SIG-M5 treated with dmso at 0.1 percent for 504 hours (cell line): ENCODE results near the gene WDR89.
"Not testable (repeated sequence)": the region's sequence is repeated elsewhere in the genome, so short reads cannot be mapped to it uniquely, and the experiment has no call there.

Experiments used
- DNase-seq: peaks from one replicate; lab custom pipeline; 2025; ENCODE audit not compliant: unreplicated experiment; lab: John Stamatoyannopoulos, UW

WDR89 gene

GRCh38 chr14:63641473-63642228 lies at the start of gene WDR89:
Gene WDR89, minus strand, starts transcription at chr14:63641871. Its CDS starts 41,929 bp downstream, at chr14:63599942.
- DNase-seq = peak; percentile 99

DNA sequence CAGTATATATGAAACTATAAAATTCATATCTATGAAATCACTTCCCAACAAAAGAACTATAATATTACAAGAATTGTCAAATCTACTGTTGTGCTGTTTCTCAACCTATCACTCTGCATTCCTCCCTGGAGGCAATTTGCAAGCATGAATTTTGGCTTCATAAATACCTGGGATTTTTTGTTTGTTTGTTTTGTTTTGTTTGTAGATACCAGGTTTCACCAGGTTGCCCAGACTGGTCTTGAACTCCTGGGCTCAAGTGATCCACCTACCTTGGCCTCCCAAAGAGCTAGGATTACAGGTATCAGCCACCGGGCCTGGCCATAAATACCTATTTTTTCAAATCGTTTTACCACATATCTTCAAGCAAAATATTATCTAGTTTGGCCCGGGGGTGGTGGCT lies 47.5 kb upstream of the WDR89 start:
- no peak for DNase-seq

- DNase-seq = no peak
Observed at GRCh38 chr14:63686926-63687325, 45.3 kb upstream of the WDR89 start.

- DNase-seq = no peak
Observed at GRCh38 chr14:63685401-63685800, 43.7 kb upstream of the WDR89 start.

- no peak for DNase-seq
Observed at GRCh38 chr14:63682727-63683593, 41.3 kb upstream of the WDR89 start.

DNA sequence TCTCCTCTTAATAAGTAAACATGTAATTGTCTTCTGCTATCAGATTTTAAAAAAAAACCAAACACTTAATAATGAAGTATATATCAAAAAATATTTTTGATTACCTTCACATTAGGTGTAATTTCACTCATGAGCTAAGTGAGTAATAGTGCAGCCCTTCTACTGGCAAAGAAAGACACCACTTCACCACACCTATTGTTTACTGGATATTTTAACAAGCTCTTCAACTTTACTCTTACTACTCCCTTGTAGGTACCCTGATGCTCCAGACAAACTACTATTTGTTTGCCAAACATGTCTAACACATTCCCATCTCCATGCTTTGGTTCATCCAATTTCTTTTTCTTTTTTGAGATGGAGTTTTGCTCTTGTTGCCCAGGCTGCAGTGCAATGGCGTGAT lies 36.9 kb upstream of the WDR89 start:
- DNase-seq = no peak

DNA sequence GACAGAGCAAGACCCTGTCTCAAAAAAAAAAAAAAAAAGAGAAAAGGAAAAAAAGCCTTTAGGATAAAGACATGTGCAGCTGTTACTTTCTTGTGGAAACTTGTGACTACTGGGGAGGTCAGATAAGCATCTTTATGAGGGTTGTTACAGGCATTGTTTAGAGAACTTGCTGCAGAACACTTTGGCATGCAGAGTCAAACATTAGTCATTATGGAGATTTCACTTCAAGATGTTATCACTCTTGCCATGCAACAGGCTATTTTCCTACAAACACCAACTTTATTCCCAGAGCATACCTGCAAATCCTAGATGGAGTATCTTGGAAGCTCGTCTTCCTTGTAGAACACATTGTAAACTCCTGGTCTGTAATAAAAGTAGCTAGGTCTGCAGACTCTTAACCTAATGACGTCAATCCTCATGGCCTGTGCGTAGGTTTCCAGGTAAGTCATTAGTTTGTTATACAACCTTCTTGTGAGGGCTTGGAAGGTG lies 36.3 kb upstream of the WDR89 start:
- peak; percentile 74 for DNase-seq

DNA sequence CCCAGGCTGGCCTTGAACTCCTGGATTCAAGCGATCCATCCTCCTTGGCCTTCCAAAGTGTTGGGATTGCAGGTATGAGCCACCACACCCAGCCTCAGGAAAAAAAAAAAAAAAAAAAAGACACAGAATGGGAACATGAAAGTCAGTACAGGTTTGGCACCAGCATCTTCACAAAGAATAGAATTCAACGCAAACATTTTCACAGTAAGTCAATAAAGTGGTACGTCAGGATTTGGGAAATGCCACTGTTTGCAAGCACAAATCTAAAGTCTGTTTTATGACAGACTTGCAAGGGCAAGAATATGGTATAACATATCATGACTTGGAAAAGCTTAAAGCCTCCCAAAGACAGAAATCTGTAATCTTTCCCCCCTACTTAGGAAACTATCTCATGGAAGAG lies 34.9 kb upstream of the WDR89 start:
- no peak for DNase-seq

DNA sequence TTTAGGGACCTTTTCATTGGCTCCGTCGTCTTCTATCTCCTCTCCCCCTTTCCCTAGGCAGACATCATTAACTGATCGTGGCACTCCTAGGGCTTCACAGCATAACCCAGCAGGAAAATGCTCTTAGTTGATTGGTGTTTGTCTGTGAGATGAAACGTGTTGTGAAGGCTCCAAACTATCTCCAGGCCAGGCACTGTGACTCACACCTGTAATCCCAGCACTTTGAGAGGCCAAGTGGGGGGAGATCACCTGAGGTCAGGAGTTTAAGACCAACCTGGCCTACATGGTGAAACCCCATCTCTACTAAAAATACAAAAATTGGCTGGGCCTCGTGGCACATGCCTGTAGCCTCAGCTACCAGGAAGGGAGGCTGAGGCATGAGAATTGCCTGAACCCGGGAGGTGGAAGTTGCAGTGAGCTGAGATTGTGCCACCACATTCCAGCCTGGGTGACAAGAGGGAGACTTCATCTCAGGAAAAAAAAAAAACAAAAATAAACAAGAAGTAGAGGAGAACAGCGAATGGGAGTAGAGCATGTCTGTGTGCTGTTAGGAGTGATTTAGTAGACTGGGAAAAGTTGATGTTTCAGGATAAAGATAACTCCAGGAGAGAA lies 32.3 kb upstream of the WDR89 start:
- DNase-seq = no peak

- no peak for DNase-seq
Observed at GRCh38 chr14:63673255-63673654, 31.6 kb upstream of the WDR89 start.

- DNase-seq = no peak
Observed at GRCh38 chr14:63672417-63673180, 30.9 kb upstream of the WDR89 start.

- no peak for DNase-seq
Observed at GRCh38 chr14:63671987-63672386, 30.3 kb upstream of the WDR89 start.

DNA sequence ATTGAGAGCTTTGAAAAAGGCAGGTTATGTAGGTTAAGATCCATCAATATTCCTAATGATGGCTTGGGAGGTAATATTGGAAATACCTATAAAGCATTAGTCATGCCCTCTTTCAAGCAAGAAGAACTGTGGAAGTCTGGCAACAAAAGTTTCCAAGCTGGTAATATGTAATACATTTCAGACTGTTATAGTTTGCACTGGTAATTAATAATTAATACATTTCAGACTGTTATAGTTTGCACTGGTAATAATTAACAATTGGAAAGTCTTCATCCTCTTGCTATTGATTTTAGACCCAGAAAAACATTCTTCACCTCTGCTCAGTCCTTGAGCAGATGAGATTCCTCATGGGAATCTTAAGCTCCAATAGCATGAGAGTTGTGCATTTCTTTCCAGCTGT lies 29.0 kb upstream of the WDR89 start:
- DNase-seq = no peak

- no peak for DNase-seq
Observed at GRCh38 chr14:63666335-63666734, 24.7 kb upstream of the WDR89 start.

DNA sequence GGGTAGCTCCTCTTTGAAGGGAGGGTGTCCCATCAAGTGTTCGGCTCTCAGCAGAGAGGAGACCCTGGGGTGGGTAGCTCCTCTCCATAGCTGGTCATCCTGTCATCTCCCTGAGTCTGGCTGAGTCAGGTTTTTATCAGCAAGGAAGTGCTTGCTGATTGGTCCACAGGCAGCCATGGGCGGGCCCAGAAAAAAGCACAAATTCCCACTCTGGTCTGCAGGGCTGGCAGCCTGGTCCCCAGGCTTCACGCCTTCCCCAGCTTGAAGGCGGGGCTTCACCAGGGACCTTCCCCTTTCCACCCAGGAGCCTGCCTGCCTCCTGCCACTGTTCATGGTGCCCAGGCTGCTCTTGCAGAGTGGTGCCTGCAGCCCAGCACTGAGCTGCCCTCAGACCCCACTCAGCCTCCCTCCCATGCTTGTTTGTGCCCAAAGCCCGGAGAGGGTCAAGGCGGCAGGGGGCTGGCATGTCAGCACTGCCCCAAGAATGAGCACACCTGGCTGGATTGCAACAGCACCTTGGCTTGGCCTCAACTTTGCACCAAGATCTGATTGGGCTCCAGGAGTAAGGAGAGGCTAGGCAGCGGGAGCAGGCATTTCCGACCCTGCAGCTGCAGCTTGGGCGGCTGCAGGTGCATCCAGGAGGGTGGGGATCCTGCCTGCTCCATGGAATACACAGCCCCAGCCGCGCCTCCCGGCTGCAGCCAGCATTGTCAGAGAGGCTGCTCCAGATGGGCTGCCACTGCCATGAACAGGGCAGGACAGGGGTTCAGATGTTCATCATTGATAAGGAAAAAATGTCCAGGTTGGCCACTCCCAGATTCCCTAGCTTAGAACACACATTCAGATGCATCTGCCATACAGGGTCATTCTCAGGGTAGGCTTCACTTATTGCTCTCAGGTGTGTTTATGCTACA lies 22.0 kb upstream of the WDR89 start:
- no peak for DNase-seq

DNA sequence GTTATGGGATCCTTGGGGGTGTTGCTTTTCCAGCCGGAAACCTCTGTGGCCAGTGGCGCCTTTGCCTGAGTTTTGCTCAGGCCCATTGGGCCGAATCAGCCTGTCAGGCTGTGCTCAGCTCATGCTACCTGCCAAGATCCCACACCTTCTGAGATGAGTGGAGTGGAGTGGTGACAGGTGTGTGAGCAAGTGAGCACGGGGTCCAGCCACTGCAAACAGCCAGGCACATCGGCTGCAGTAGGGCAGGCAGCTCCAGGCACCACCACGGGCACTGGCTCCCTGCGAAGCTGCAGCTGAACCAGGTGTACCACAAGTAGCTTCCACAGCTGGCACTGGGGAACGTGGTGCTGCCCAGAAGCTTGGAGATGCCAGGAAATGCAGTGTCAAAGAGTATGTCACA lies 21.1 kb upstream of the WDR89 start:
- DNase-seq = no peak

DNA sequence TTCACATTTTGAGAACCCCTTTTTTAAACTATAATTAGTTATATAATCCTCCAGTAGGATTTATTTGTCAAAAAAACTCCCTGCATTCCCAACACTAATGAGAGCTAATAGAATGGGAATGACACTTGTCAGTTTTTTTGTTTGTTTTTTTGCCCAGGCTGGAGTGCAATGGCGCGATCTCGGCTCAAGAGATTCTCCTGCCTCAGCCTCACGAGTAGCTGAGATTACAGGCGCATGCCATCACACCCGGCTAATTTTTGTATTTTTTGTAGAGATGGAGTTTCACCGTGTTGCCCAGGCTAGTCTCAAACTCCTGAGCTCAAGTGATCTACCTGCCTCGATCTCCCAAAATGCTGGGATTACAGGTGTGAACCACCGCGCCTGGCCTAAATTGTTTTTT lies 20.2 kb upstream of the WDR89 start:
- not testable (repeated sequence) for DNase-seq

GRCh38 chr14:63659726-63660125 lies 18.1 kb upstream of the WDR89 start:
- DNase-seq = no peak

- peak; percentile 42 for DNase-seq
Observed at GRCh38 chr14:63656194-63656593, 14.5 kb upstream of the WDR89 start.

DNA sequence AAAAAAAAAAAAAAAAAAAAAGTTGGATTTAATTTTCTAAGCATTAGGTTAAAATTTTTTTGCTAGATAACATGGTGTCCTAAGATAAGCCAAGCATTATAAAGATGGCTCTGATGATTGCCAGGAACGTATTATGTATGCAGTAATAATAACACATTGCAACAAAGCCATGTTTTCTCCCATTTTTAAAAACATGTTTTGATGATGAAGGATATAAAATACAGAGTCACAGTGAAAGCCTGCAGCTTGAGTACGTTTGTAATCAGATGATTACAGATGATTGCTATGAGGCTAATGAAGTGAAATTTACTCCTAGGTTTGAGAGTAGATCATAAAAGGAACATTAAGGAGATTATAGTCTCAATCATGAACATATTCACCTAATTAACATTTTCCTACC lies 13.3 kb upstream of the WDR89 start:
- no peak for DNase-seq
